DLD1 (cell line): Measurements from ENCODE around the gene CASK.

Source experiments
- in situ Hi-C: cut with HindIII; loops from 2 replicates; pipeline ENCODE4 v1.10.0; 2017; ENCODE audit warnings: low sequenced_read_pairs

The CASK gene

DNA sequence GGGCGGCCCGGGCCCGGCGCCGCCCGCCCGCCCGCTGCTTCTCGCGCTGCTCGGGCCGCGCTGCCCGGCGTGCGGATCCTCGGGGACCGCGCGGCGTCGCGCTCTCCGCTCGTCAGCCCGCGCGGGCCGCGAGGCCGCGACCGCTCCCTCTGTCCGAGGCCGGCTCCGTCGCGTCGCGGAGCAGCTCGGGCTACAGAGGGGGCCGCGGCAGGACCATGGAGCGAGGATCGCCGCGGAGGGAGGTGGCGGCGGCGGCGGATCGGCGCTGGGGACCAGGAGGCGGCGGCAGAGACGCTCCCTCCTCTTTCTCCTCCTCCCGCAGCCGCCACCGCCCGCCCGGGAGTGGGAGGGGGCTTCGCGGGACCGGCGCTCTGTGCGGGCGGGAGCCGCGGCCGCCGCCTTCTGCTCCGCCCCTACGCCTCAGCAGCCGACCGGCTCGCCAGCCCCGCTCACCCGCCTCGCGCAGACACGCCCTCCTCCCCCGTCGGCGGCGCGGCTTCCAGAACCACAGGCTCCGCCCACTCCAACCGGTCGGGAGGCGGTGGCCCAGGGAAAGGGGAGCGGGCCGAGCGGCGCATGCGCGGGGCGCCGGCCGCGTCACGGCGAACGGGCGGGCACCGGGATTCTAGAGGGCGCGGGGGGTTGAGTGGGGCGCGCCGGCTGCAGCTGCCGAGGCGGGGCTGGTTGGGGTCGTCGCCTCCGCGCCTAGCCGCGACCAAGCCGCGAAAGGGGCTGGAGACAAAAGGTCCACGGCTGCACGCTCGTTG, at the start of gene CASK:
TSS of gene CASK (minus strand) at position 344 of the 767 bp plus-strand sequence. CDS start 566 bp downstream, outside the sequence.
- in situ Hi-C loops = no loop called here

GRCh38 chrX:41971346-41971745, 48.0 kb upstream of the CASK start:
- in situ Hi-C loops = no loop called here

DNA sequence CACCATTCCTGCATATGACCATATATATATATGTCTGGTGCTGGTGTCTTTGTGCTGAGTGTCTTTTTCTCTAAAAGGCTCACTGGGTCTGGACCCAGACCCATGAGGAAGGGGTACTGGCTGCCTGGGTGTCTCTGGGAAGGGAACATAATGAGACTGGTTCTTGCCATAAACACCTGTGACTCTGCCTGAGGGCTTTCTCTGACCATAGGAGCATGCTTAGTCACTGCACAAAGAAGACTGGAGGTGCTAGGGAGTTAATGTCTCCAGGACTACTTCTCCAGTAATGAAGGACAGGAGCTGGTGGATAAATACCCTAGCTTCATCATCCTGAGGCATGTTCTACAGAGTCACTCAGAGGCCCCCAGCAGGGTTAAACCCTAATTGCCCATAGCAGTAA, 47.1 kb upstream of the CASK start:
- in situ Hi-C loops = no loop called here

DNA sequence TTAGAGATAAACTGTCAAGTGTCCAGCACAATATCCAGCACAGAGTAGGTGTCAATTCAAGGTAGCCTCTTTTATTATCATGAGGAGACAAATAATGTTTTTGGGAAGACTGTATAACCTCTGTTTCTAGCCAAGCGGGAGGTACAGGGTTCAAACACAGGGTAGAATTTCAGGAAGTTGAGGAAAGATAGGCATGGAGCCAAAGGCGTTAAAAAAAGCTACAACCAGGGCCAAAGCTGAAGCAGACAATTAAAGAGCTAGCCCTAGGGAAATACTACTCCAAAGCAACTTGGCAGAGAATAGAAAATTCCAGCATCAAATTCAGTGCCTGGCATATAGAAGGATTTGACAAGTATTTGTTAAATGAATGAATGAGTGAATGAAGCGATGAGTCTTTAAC, 40.0 kb upstream of the CASK start:
- in situ Hi-C loops = no loop called here

DNA sequence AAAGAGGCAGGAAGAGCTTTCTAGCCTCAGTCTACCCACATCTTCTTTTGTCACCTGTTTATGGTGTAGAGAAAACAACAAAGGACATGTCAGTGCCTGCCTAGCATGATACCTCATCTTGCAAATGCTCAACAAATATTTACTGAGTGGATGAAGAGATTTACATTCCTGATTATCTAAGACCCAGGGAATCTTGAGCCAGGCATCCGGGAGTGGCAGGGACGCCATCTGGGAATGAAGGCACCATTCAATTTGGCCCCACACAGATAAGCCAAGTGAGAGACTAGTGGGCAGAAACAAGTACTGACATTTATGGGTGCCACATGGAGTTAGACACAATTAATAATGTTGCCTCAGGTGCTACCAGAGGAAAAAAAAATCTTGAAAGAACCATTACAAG, 36.8 kb upstream of the CASK start:
- in situ Hi-C loops = no loop called here

DNA sequence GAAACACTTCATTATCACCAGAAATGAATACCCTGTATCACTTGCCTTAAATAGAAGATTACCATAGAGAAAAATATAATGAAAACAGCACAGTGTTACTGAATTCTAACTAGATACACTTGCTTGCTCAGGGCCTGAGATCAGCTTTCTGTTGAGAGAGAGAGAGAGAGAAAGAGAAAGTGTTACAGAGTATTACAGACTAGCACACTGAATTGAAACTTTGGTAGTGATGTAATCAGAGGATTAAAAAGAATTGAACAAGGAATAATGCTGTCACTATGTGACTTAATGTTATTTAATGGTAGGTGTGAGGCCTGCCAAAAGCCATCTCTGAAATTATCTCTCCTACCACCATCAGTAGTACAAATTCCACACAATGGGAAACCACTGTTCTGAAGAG, 35.5 kb upstream of the CASK start:
- in situ Hi-C loops = no loop called here

- in situ Hi-C loops = no loop called here
Measured at GRCh38 chrX:41956027-41956426, 32.7 kb upstream of the CASK start.

DNA sequence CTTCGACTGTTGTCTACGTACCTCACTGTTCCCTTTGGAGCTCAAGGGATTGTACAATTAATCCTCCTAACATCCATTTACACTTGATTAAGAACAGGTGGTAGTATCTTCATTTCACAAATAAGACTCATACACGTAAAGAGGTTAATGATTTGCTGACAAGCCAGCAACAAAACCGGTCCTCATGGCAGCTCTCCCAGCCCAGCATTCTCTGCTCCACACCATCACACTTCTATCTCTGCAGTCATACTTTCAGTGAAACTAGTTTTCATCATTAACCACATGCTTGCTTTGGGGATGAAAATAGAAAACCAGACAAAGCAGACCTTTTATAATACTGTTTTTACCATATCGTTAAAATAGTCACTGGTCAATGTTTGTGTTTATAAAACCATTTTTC, 28.7 kb upstream of the CASK start:
- in situ Hi-C loops = no loop called here

DNA sequence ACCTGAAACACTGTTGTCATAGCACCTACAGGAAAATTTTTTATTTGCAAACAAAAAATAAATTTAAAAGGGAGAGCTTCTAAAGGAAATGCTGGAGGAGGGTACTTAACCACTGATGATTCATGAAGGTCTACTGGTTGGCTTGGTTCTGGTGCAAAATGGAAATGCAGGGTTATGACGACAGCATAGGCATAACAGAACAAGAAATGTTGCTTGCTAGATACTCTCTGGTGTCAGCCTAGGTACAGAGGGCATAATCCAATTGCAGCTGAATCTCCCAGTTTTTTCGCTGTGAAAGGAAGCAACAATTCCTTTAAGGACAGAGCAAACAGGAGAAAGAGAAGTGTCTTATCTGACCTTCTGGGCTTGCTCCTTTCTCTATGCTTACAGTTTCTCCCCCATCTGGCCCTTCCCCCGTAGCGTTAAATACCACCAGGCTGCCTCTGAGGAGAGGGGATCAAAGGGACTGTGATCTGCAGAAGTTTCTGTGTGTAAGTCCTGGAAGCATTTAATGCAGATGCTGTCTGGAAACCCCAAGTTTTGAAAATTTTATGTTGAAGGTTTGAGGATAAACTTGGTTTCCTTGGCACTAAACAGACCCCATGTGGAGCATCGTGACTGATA, 23.7 kb upstream of the CASK start:
- in situ Hi-C loops = no loop called here

GRCh38 chrX:41946235-41946634, 22.9 kb upstream of the CASK start:
- in situ Hi-C loops = no loop called here

- in situ Hi-C loops = no loop called here
Measured at GRCh38 chrX:41935832-41936231, 12.5 kb upstream of the CASK start.

- in situ Hi-C loops = no loop called here
Measured at GRCh38 chrX:41933546-41933945, 10.2 kb upstream of the CASK start.

GRCh38 chrX:41932885-41933284, 9.5 kb upstream of the CASK start:
- in situ Hi-C loops = no loop called here

DNA sequence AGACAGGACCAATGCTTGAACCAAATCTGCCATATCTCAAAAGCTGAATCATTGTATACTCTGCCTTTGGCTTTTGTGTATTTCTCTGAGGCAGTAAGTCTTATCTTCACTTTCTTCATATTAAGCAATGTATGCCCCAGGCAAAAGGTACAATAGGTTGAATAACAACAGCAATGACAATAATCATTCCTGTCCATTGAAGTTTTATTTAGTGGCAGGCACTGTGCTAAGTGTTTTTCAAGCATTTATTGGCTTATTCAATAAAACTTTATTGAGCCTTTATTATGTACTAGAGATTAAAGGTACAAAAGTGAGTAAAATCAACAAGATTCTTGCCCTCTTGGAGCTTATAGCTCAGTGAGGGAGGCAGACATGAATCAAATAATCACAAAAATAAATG, 8.2 kb upstream of the CASK start:
- in situ Hi-C loops = no loop called here

DNA sequence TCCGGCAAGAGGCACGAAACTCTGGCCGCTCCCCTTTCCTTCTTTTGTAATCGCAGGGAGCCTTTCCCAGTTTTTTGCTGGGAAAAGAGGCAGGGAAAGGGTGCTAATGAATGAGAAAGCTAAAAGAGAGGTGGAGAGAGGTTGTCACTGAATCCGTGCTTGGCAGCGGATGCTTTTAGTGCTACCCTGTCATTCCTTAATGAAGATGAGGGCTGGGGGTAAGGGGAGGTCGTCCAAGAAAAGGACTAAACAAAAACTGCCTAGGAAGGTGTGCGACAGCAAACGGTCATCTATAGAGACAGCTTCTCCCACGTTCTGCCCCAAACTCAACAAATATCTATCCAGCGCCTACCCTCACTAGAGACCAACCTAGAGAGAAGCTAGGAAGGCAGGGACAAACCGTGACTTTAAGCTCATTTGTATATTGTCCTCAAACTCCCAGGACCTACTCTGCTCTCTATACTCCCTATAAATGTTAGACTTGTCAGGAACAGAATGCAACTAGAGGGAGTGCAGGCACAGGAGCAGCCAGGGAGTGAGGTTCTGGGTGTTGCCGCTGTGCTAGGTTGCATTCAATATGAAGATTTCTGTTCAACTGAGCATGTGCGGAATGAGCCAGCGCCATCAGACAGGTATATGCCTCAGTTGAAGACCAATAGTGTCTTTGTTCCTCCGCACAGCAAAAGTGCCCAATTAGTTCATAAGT, 777 bp upstream of the CASK start:
- in situ Hi-C loops = no loop called here

GRCh38 chrX:41922431-41923151, 763 bp downstream of the CASK start:
- in situ Hi-C loops = no loop called here

GRCh38 chrX:41921492-41922430, 1.6 kb downstream of the CASK start:
- in situ Hi-C loops = no loop called here

GRCh38 chrX:41919870-41920269, 3.5 kb downstream of the CASK start:
- in situ Hi-C loops = no loop called here

GRCh38 chrX:41917517-41917916, 5.8 kb downstream of the CASK start:
- in situ Hi-C loops = no loop called here

- in situ Hi-C loops = no loop called here
Measured at GRCh38 chrX:41913476-41913875, 9.9 kb downstream of the CASK start.
